OCI-LY7 (cell line): Measurements from ENCODE around the gene NACC1. TPM values are rescaled to one million over a fixed set of nuclear protein-coding genes. Genes with fewer than 3 reads are reported as not detected.

Experiments
- Bru-seq: library from RNA; stranded (reverse); fragments of 400-500 nt; gene quantifications from one replicate; lab custom pipeline; 2021; lab: Mats Ljungman, UMichigan
- BruChase-seq, 2 experiments: library from RNA; stranded (reverse); fragments of 400-500 nt; gene quantifications; one replicate each; lab custom pipeline; 2021; lab: Mats Ljungman, UMichigan
- BruUV-seq: library from RNA; stranded (reverse); fragments of 400-500 nt; replicated peaks from 2 replicates; lab custom pipeline; 2021; lab: Mats Ljungman, UMichigan
- CTCF ChIA-PET: fragments of 300-600 bp; sonication (Branson Sonifier 250); formaldehyde crosslinking; loops from one replicate; lab custom pipeline; 2022; ENCODE audit warnings: antibody characterized with exemption; ENCODE audit not compliant: unreplicated experiment; lab: Charles Lee
- POLR2A ChIA-PET: fragments of 300-600 bp; sonication (Branson Sonifier 250); formaldehyde crosslinking; loops from one replicate; lab custom pipeline; 2022; ENCODE audit warnings: antibody characterized with exemption; lab: Charles Lee
- DNase-seq: peaks from one replicate; pipeline ENCODE4 v3.0.0-alpha.2; 2015; ENCODE audit warnings: low spot score
- H2AFZ ChIP-seq: fragments of 200-600 bp; sonication (generic), shearing (Covaris generic); 2 replicates; pipeline ENCODE4 v1.6.1; 2014; ENCODE audit warnings: mild to moderate bottlenecking, antibody characterized with exemption, low read length, moderate library complexity
- H3K27ac ChIP-seq: fragments of 200-600 bp; sonication (generic); 2 replicates; pipeline ENCODE4 v1.5.1; 2014; ENCODE audit warnings: mixed run types, low read depth, mild to moderate bottlenecking, moderate library complexity, low read length, inconsistent platforms; ENCODE audit not compliant: poor library complexity, severe bottlenecking
- H3K36me3 ChIP-seq: fragments of 200-600 bp; sonication (generic); 2 replicates; pipeline ENCODE4 v1.6.1; 2014; ENCODE audit warnings: mild to moderate bottlenecking, antibody characterized with exemption, low read length, moderate library complexity, mixed read lengths; ENCODE audit not compliant: insufficient read depth
- H3K4me1 ChIP-seq: fragments of 200-600 bp; sonication (generic); 2 replicates; pipeline ENCODE4 v1.5.1; 2014; ENCODE audit warnings: mild to moderate bottlenecking, low read length; ENCODE audit not compliant: insufficient read depth, poor library complexity, severe bottlenecking
- H3K4me2 ChIP-seq: fragments of 200-600 bp; sonication (generic); 2 replicates; pipeline ENCODE4 v1.6.1; 2014; ENCODE audit warnings: mild to moderate bottlenecking, low read length
- H3K4me3 ChIP-seq: fragments of 200-600 bp; sonication (generic); 2 replicates; pipeline ENCODE4 v1.5.1; 2014; ENCODE audit warnings: mild to moderate bottlenecking, low read depth, low read length; ENCODE audit not compliant: poor library complexity, severe bottlenecking
- H3K79me2 ChIP-seq: fragments of 200-600 bp; sonication (generic); 2 replicates; pipeline ENCODE4 v1.6.1; 2016; ENCODE audit warnings: low read depth, mild to moderate bottlenecking, low read length, moderate library complexity, mixed read lengths; ENCODE audit not compliant: insufficient read depth
- H3K9me2 ChIP-seq: fragments of 200-600 bp; sonication (generic); 2 replicates; pipeline ENCODE4 v1.6.1; 2016; ENCODE audit warnings: mild to moderate bottlenecking, low read length, mixed read lengths; ENCODE audit not compliant: insufficient read depth
- H3K9me3 ChIP-seq: fragments of 200-600 bp; sonication (generic); 2 replicates; pipeline ENCODE4 v1.6.1; 2014; ENCODE audit warnings: mild to moderate bottlenecking, mixed run types, low read length, mixed read lengths
- H4K20me1 ChIP-seq: fragments of 200-600 bp; sonication (generic); 2 replicates; pipeline ENCODE4 v1.6.1; 2014; ENCODE audit warnings: mild to moderate bottlenecking, antibody characterized with exemption, low read length, moderate library complexity, mixed read lengths; ENCODE audit not compliant: insufficient read depth
- EZH2phosphoT487 ChIP-seq: fragments of 200-600 bp; sonication (generic); IDR thresholded peaks from 2 replicates; pipeline ENCODE4 v1.6.1; 2018; ENCODE audit warnings: low read depth, borderline replicate concordance, mild to moderate bottlenecking, mixed run types, antibody characterized with exemption, low read length, moderate library complexity, mixed read lengths
- intact Hi-C: fragments of 100-400 bp; cut with micrococcal nuclease; formaldehyde crosslinking; loops from one replicate; pipeline ENCODE4 v1.10.0; 2022; ENCODE audit not compliant: unreplicated experiment
- long read RNA-seq: library from polyadenylated mRNA; stranded (forward); transcript quantifications from one replicate; pipeline ENCODE4 v2.0.0, GENCODE V29; 2022
- total RNA-seq, 2 experiments: library from RNA; depleted of rRNA in 1 of 2; stranded (reverse); fragments of >200 nt in 1 of 2; shearing (Covaris generic) in 1 of 2; gene quantifications; 2 replicates each; pipeline ENCODE4 v1.2.3, GENCODE V29; 2014 to 2022
- TF ChIP-seq, protein P1 (sequence below): fragments of 200-600 bp; sonication (generic); conservative IDR thresholded peaks from 2 replicates; pipeline ENCODE4 v1.5.1; 2014; ENCODE audit warnings: mild to moderate bottlenecking, antibody characterized with exemption, low read length, moderate library complexity, mixed read lengths

Gene NACC1
- 46.5 and 56.3 TPM in 2 replicates for total RNA-seq (2014; rRNA removed; shearing (Covaris generic))
- 40.4 and 52.9 TPM in 2 replicates for total RNA-seq (2022)
- percentile 70 among the genes with signal in this experiment for Bru-seq, nascent RNA
- BruChase-seq, experiment 1, labeled RNA remaining after a 6-hour chase, result percentile 86 among the genes with signal in this experiment
- BruChase-seq, experiment 2, labeled RNA remaining after a 2-hour chase, result percentile 87 among the genes with signal in this experiment
- long read RNA-seq, partial matches to known transcripts, result 0 of 2 reads
- long read RNA-seq, other reads (novel, unspliced or antisense), result 2 of 2 reads

DNA sequence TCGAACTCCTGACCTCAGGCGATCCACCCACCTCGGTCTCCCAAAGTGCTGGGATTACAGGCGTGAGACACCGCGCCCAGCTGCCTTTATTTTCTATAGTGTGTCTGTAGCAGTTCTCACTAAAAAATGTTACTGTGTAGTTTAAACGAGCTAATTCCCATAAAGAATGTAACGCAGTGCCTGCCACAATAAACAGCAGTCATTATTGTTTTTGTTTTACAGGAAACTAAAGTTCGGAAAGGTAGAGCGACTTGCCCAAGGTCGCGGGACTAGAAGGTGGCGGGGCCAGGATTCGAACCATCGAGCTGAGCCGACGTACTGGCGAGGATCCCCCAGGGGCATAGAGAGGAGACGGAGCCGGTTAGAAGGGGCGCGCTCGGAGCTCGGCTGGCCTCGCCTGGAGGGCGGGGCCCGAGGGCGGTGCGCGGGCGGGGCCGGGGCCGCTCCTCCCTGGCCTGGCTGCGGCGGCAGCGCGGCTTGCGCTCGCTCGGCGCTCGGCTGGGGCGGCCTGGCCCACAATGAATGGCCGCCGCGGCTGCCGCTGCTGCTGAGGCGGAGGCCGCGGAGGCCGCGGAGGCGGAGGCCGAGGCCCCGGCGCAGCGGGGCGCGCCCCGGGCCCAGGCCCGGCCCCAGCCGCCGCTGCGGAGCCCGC is at the start of gene NACC1:
NACC1 (plus strand) TSS at position 493 of the 652 bp plus-strand sequence. CDS start 16,944 bp downstream, outside the sequence.
- Histone ChIP-seq H3K36me3 (peaks cover 32% of the 10 kb centered on the region), H3K4me1 (peaks cover 34% of the 10 kb centered on the region), H4K20me1 (peaks cover 16% of the 10 kb centered on the region), H2AFZ (peak within 1 kb of the TSS; percentile 58; the same call in 1 of the 2 replicates), H3K27ac (peak within 1 kb of the TSS; percentile 75), H3K4me2 (peak within 1 kb of the TSS; percentile 76), H3K79me2 (peaks cover 65% of the 10 kb centered on the region), H3K4me3 (peak within 1 kb of the TSS; percentile 94), H3K9me3 (no peaks in the 10 kb centered on the region), H3K9me2 (no peaks in the 10 kb centered on the region)
- intact Hi-C loops, result loop anchor here (1.0 kb wide), 1 partner anchor 32 kb away; the partner anchor contains the start of genes IER2 and STX10
- POLR2A ChIA-PET, result interaction anchor here (0.6 to 1.4 kb wide), 4 partner anchors 9 to 46 kb away, joined by 3 to 8 read pairs (median 3); no protein-coding TSS in a partner anchor
- CTCF ChIA-PET, result interaction anchor here (0.6 kb wide), 1 partner anchor 12 kb away, joined by 3 read pairs; no protein-coding TSS in a partner anchor
- no peak for TF ChIP-seq EZH2phosphoT487
- TF ChIP-seq, protein P1, sequence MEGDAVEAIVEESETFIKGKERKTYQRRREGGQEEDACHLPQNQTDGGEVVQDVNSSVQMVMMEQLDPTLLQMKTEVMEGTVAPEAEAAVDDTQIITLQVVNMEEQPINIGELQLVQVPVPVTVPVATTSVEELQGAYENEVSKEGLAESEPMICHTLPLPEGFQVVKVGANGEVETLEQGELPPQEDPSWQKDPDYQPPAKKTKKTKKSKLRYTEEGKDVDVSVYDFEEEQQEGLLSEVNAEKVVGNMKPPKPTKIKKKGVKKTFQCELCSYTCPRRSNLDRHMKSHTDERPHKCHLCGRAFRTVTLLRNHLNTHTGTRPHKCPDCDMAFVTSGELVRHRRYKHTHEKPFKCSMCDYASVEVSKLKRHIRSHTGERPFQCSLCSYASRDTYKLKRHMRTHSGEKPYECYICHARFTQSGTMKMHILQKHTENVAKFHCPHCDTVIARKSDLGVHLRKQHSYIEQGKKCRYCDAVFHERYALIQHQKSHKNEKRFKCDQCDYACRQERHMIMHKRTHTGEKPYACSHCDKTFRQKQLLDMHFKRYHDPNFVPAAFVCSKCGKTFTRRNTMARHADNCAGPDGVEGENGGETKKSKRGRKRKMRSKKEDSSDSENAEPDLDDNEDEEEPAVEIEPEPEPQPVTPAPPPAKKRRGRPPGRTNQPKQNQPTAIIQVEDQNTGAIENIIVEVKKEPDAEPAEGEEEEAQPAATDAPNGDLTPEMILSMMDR, result no peak
- BruUV-seq, result no TSS peak
- DNase-seq, result peak; percentile 95

DNA sequence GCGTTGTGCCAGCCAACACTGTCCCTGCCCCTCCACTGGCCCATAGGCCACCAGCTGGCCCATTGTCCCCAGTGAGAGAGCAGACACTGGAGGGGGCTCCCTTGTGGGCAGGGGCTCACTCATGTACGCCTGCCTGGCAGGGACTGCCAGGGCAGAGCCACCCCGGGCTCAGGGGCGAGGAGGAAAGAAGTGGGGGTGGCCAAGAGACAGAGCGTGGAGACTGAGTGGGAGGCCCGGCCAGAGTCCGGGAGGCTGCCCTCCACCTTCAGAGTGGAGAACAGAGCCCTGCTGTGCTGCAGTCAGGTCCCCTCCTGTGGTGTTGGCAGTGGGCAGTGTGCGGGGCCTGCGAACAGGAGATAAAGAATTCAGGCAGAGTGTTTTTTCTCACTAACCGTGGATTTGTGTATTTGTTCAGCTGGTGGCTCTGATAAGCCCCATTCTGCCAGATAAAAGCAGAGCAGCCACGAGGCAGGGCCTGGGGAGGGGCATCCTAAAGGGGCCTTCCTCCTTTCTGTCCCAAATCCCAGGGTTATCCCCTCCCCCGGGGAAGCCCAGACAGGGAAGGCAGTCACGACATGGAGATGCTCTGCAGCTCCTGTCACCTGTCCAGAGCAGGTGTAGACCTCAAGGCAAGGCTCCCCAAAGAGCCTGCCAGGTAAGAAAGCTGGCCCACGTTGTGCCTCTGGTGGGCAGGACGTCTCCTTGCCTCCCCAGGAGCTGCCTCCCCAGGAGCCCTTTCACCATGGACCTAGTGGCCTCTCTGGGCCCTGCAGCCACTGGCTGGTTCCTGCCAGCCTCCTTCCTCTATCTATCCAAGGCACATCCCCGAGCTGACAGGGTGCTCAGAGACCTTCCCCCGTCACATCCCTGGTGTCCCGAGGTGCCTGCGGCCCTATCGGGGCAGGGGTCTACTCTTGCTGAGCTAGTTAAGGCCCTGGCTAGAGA is 48.4 kb upstream of the NACC1 start:
- no peak overlapping the region for H2AFZ ChIP-seq
- no TSS peak for BruUV-seq
- no peaks in the 10 kb centered on the region for H3K4me1 ChIP-seq
- H3K9me3 ChIP-seq, result no peaks in the 10 kb centered on the region
- H3K4me3 ChIP-seq, result no peak overlapping the region
- TF ChIP-seq EZH2phosphoT487, result no peak
- TF ChIP-seq, protein P1, result no peak
- intact Hi-C loops, result no loop called here
- H4K20me1 ChIP-seq, result no peaks in the 10 kb centered on the region
- no peak overlapping the region for H3K4me2 ChIP-seq
- ChIA-PET CTCF (interaction anchor here (0.5 to 1.0 kb wide), 2 partner anchors 9 to 93 kb away, joined by 3 read pairs; no protein-coding TSS in a partner anchor), POLR2A (no interaction called here)
- no peaks in the 10 kb centered on the region for H3K79me2 ChIP-seq
- no peak for DNase-seq
- H3K27ac ChIP-seq, result no peak overlapping the region
- no peaks in the 10 kb centered on the region for H3K36me3 ChIP-seq
- H3K9me2 ChIP-seq, result no peaks in the 10 kb centered on the region
